COLO829 (cell line): ENCODE measurements around the gene C15orf62.

Source experiments
- DNase-seq: peaks from one replicate; pipeline ENCODE4 v3.0.0; 2012; ENCODE audit warnings: low spot score

C15orf62 gene

GRCh38 chr15:40782609-40783227 lies 12.9 kb downstream of the C15orf62 start:
- DNase-seq: no peak

GRCh38 chr15:40785164-40785563 lies 15.4 kb downstream of the C15orf62 start:
- no peak for DNase-seq

- DNase-seq: no peak
Observed at GRCh38 chr15:40785814-40786213, 16.0 kb downstream of the C15orf62 start.

GRCh38 chr15:40787344-40787841 lies 17.6 kb downstream of the C15orf62 start:
- no peak for DNase-seq

GRCh38 chr15:40787991-40788390 lies 18.2 kb downstream of the C15orf62 start:
- DNase-seq: no peak

GRCh38 chr15:40789119-40789518 lies 19.3 kb downstream of the C15orf62 start:
- no peak for DNase-seq

GRCh38 chr15:40789999-40790398 lies 20.2 kb downstream of the C15orf62 start:
- no peak for DNase-seq

- DNase-seq: no peak
Observed at GRCh38 chr15:40790718-40791117, 20.9 kb downstream of the C15orf62 start.

GRCh38 chr15:40792394-40792793 lies 22.6 kb downstream of the C15orf62 start:
- DNase-seq: no peak

- DNase-seq: no peak
Observed at GRCh38 chr15:40793216-40793989, 23.6 kb downstream of the C15orf62 start.

- no peak for DNase-seq
Observed at GRCh38 chr15:40796041-40796440, 26.3 kb downstream of the C15orf62 start.

- DNase-seq: no peak
Observed at GRCh38 chr15:40796512-40796911, 26.7 kb downstream of the C15orf62 start.

- no peak for DNase-seq
Observed at GRCh38 chr15:40799523-40799922, 29.7 kb downstream of the C15orf62 start.

GRCh38 chr15:40803076-40803475 lies 33.3 kb downstream of the C15orf62 start:
- DNase-seq: no peak

GRCh38 chr15:40803688-40804087 lies 33.9 kb downstream of the C15orf62 start:
- DNase-seq: no peak

- no peak for DNase-seq
Observed at GRCh38 chr15:40806672-40807027, 36.9 kb downstream of the C15orf62 start.

- peak; percentile 77 for DNase-seq
Observed at GRCh38 chr15:40807028-40807887, 37.5 kb downstream of the C15orf62 start, which contains the start of the genes DNAJC17 and ZFYVE19. Gene DNAJC17, minus strand, starts transcription at chr15:40807473. Its CDS starts 27 bp downstream, at chr15:40807446. Gene ZFYVE19, plus strand, starts transcription at chr15:40807089. Its CDS starts 501 bp downstream, at chr15:40807590.

GRCh38 chr15:40807888-40808461 lies 38.2 kb downstream of the C15orf62 start:
- no peak for DNase-seq

GRCh38 chr15:40808861-40809450 lies 39.2 kb downstream of the C15orf62 start:
- no peak for DNase-seq

GRCh38 chr15:40812721-40813425 lies 43.1 kb downstream of the C15orf62 start:
- DNase-seq: no peak
